ENCODE results near the gene TTC39A.
A peak's percentile ranks its signal among the peaks of the same experiment; 100 is the strongest.

TTC39A gene

DNA sequence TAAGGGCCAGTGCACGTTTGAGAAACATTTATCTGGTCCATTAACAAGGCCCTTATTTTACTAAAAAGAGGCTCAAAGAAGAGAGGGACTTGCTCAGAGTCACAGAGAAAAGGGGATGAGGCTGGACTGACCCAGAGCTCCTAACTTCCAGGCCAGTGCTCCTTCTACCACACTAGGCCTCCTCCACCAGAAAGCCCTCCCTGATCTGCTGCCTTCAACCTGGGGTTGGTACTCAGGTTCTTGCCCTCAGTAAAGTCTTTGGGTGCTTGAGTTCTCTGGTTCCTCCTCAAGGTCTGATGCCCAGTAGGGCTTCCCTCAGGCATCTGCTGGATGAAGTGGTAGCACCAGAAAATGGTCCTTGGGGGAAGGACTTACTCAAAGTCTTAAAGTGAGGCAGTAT lies 26.0 kb downstream of the TTC39A start:
- Histone ChIP-seq H2BK5ac (ENCODE audit: low read length) (no peak overlapping the region), H3K36me3 (replicated peaks in 1 of 2; ENCODE audit: control insufficient read depth in 2 of 2, insufficient read depth in 2 of 2, low read length in 2 of 2) (no peaks in the 10 kb centered on the region), H4K91ac (ENCODE audit: low read depth, low read length, poor library complexity) (no peak overlapping the region), H2BK120ac (ENCODE audit: low read depth, low read length) (no peak overlapping the region), H3K23ac (ENCODE audit: low read depth, low read length, poor library complexity) (no peak overlapping the region), H2BK12ac (ENCODE audit: low read length) (no peak overlapping the region), H3K27me3 (ENCODE audit: control insufficient read depth in 3 of 3, insufficient read depth in 3 of 3, low read depth in 1 of 3, low read length in 3 of 3) (peaks cover 0 to 18% (median 0%) of the 10 kb centered on the region in 3 experiments), H3K4me1 (ENCODE audit: control insufficient read depth in 2 of 2, insufficient read depth in 1 of 2, low read depth in 1 of 2, low read length in 2 of 2) (peaks cover 4 to 8% of the 10 kb centered on the region in 2 donors), H2BK15ac (ENCODE audit: low read length) (no peak overlapping the region), H4K8ac (ENCODE audit: low read depth, low read length) (no peak overlapping the region), H2AK5ac (ENCODE audit: low read depth, low read length) (no peak overlapping the region), H3K18ac (ENCODE audit: low read length) (no peak overlapping the region), H3K27ac (replicated peaks; ENCODE audit: low read length) (no peak overlapping the region), H3K4me2 (ENCODE audit: insufficient read depth, low read length, poor library complexity, severe bottlenecking) (no peak overlapping the region), H3K79me1 (ENCODE audit: low read depth, low read length) (no peaks in the 10 kb centered on the region), H3K9ac (ENCODE audit: low read depth, low read length, poor library complexity) (no peak overlapping the region), H3K4ac (ENCODE audit: low read length) (no peak overlapping the region), H2AFZ (ENCODE audit: low read length) (no peak overlapping the region), H3K14ac (ENCODE audit: low read length) (no peak overlapping the region), H3K4me3 (ENCODE audit: low read length in 2 of 2) (no peak overlapping the region), H3K9me3 (replicated peaks in 1 of 2; ENCODE audit: control insufficient read depth in 2 of 2, insufficient read depth in 1 of 2, low read depth in 1 of 2, low read length in 2 of 2) (no peaks in the 10 kb centered on the region)
- WGBS, 2 donors (ENCODE audit: extremely low coverage in 2 of 2, insufficient read length in 2 of 2, insufficient replicate concordance in 1 of 2) = no CpG with 5 or more reads among the region's 1 CpG
- no peak for DNase-seq (ENCODE audit: low spot score)

DNA sequence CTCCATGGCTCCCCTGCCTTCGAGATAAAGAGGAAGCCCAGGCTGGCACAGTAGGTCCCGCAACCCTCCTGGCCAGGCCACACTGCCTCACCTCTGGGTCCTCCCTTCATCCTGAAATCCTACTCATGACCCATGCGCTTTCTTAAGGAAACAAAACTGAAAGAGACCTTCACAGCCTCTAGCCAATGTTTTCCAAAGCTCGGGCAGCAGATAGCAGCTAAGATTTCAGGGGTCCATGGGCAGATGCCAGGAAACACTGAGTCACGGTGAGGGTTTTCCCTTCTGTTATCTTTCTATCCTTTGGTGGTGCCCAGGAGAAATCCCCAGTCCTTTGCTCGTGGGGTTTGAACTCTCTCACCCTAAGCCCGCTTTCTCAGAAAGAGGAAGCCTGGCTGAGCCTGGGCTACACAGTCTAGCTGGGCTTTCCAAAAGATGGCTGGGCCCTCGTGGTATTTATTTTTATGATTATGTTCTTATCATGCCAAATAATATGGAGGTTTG lies 26.6 kb downstream of the TTC39A start:
- Histone ChIP-seq H2BK12ac (ENCODE audit: low read length) (no peak overlapping the region), H3K14ac (ENCODE audit: low read length) (no peak overlapping the region), H3K23ac (ENCODE audit: low read depth, low read length, poor library complexity) (no peak overlapping the region), H2AFZ (ENCODE audit: low read length) (peak overlapping the region; percentile 26), H3K9ac (ENCODE audit: low read depth, low read length, poor library complexity) (no peak overlapping the region), H2AK5ac (ENCODE audit: low read depth, low read length) (no peak overlapping the region), H2BK120ac (ENCODE audit: low read depth, low read length) (no peak overlapping the region), H2BK5ac (ENCODE audit: low read length) (no peak overlapping the region), H3K18ac (ENCODE audit: low read length) (no peak overlapping the region), H3K9me3 (replicated peaks in 1 of 2; ENCODE audit: control insufficient read depth in 2 of 2, insufficient read depth in 1 of 2, low read depth in 1 of 2, low read length in 2 of 2) (peaks cover 0 to 2% of the 10 kb centered on the region in 2 donors), H3K79me1 (ENCODE audit: low read depth, low read length) (no peaks in the 10 kb centered on the region), H3K27me3 (ENCODE audit: control insufficient read depth in 3 of 3, insufficient read depth in 3 of 3, low read depth in 1 of 3, low read length in 3 of 3) (peaks cover 0 to 13% (median 0%) of the 10 kb centered on the region in 3 experiments), H3K4ac (ENCODE audit: low read length) (no peak overlapping the region), H3K27ac (replicated peaks; ENCODE audit: low read length) (no peak overlapping the region), H3K4me1 (ENCODE audit: control insufficient read depth in 2 of 2, insufficient read depth in 1 of 2, low read depth in 1 of 2, low read length in 2 of 2) (peaks cover 4 to 5% of the 10 kb centered on the region in 2 donors), H4K8ac (ENCODE audit: low read depth, low read length) (no peak overlapping the region), H4K91ac (ENCODE audit: low read depth, low read length, poor library complexity) (no peak overlapping the region), H3K4me3 (ENCODE audit: low read length in 2 of 2) (no peak overlapping the region), H2BK15ac (ENCODE audit: low read length) (no peak overlapping the region), H3K4me2 (ENCODE audit: insufficient read depth, low read length, poor library complexity, severe bottlenecking) (no peak overlapping the region), H3K36me3 (replicated peaks in 1 of 2; ENCODE audit: control insufficient read depth in 2 of 2, insufficient read depth in 2 of 2, low read length in 2 of 2) (no peaks in the 10 kb centered on the region)
- WGBS, 2 donors (ENCODE audit: extremely low coverage in 2 of 2, insufficient read length in 2 of 2, insufficient replicate concordance in 1 of 2) = no CpG with 5 or more reads among the region's 8 CpGs
- DNase-seq (ENCODE audit: low spot score) = no peak

DNA sequence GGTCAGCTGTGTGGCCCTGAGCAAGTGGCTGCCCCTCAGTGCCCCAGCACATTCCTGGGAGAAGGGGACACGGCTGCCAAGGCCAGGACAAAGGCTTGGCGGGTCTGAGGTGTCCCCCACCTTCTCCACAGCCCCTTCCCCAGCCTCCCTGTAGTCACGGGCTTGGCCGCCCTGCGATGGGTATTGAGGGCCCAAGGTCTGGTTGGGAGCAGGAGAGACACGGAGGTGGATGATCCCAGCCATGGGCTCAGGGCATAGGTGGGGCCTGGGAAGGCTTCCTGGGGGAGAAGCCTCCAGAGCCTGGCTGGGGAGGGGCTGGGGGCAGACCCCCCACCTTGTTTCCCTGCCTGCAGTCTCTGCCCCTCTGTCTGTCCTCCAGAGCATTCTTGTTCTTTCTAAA lies 27.0 kb downstream of the TTC39A start:
- Histone ChIP-seq H2BK120ac (ENCODE audit: low read depth, low read length) (no peak overlapping the region), H2BK5ac (ENCODE audit: low read length) (no peak overlapping the region), H3K27me3 (ENCODE audit: control insufficient read depth in 3 of 3, insufficient read depth in 3 of 3, low read depth in 1 of 3, low read length in 3 of 3) (peaks cover 0 to 10% (median 0%) of the 10 kb centered on the region in 3 experiments), H3K9ac (ENCODE audit: low read depth, low read length, poor library complexity) (peak overlapping the region; percentile 53), H2AFZ (ENCODE audit: low read length) (peak overlapping the region; percentile 26), H2BK15ac (ENCODE audit: low read length) (no peak overlapping the region), H3K4ac (ENCODE audit: low read length) (no peak overlapping the region), H2AK5ac (ENCODE audit: low read depth, low read length) (no peak overlapping the region), H4K8ac (ENCODE audit: low read depth, low read length) (no peak overlapping the region), H3K4me1 (ENCODE audit: control insufficient read depth in 2 of 2, insufficient read depth in 1 of 2, low read depth in 1 of 2, low read length in 2 of 2) (peaks cover 4 to 5% of the 10 kb centered on the region in 2 donors), H3K27ac (replicated peaks; ENCODE audit: low read length) (no peak overlapping the region), H3K14ac (ENCODE audit: low read length) (no peak overlapping the region), H3K23ac (ENCODE audit: low read depth, low read length, poor library complexity) (peak overlapping the region; percentile 21), H4K91ac (ENCODE audit: low read depth, low read length, poor library complexity) (peak overlapping the region; percentile 40), H3K36me3 (replicated peaks in 1 of 2; ENCODE audit: control insufficient read depth in 2 of 2, insufficient read depth in 2 of 2, low read length in 2 of 2) (no peaks in the 10 kb centered on the region), H3K4me2 (ENCODE audit: insufficient read depth, low read length, poor library complexity, severe bottlenecking) (no peak overlapping the region), H2BK12ac (ENCODE audit: low read length) (no peak overlapping the region), H3K9me3 (replicated peaks in 1 of 2; ENCODE audit: control insufficient read depth in 2 of 2, insufficient read depth in 1 of 2, low read depth in 1 of 2, low read length in 2 of 2) (peaks cover 0 to 2% of the 10 kb centered on the region in 2 donors), H3K4me3 (ENCODE audit: low read length in 2 of 2) (no peak overlapping the region), H3K79me1 (ENCODE audit: low read depth, low read length) (no peaks in the 10 kb centered on the region), H3K18ac (ENCODE audit: low read length) (peak overlapping the region; percentile 68)
- DNase-seq (ENCODE audit: low spot score) = no peak
- WGBS, 2 donors (ENCODE audit: extremely low coverage in 2 of 2, insufficient read length in 2 of 2, insufficient replicate concordance in 1 of 2) = no CpG with 5 or more reads among the region's 6 CpGs

DNA sequence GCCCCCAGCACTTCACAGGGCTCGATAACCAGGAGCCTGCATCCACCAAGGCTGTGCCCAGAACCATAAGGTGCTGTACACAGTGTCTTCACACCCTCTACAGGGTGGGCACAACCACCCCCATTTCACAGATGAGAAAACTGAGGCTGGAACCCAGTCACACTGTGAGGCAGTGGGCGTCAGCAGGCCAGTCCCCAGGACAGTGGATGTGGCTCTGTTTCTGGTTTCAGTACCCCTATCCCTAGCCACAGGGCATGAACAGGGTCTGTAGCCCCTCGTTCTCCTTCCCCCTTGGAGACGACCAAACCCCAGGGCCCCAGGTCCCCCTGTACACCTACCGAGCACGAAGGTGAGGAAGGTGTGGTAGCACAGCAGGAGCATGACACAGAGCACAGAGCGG lies 27.6 kb downstream of the TTC39A start:
- Histone ChIP-seq H4K91ac (ENCODE audit: low read depth, low read length, poor library complexity) (no peak overlapping the region), H3K36me3 (replicated peaks in 1 of 2; ENCODE audit: control insufficient read depth in 2 of 2, insufficient read depth in 2 of 2, low read length in 2 of 2) (no peaks in the 10 kb centered on the region)

More for the DNA sequence above, 27.6 kb downstream of the TTC39A start:
- no peak overlapping the region for H2AFZ ChIP-seq (ENCODE audit: low read length)
- no peak overlapping the region for H4K8ac ChIP-seq (ENCODE audit: low read depth, low read length)
- H3K79me1 ChIP-seq (ENCODE audit: low read depth, low read length) = no peaks in the 10 kb centered on the region
- no peak overlapping the region for H2BK12ac ChIP-seq (ENCODE audit: low read length)
- H3K27me3 ChIP-seq (ENCODE audit: control insufficient read depth in 3 of 3, insufficient read depth in 3 of 3, low read depth in 1 of 3, low read length in 3 of 3) = peaks cover 0 to 10% (median 0%) of the 10 kb centered on the region in 3 experiments
- peaks cover 4 to 5% of the 10 kb centered on the region in 2 donors for H3K4me1 ChIP-seq (ENCODE audit: control insufficient read depth in 2 of 2, insufficient read depth in 1 of 2, low read depth in 1 of 2, low read length in 2 of 2)
- H3K18ac ChIP-seq (ENCODE audit: low read length) = peak overlapping the region; percentile 1
- no peak for DNase-seq (ENCODE audit: low spot score)
- peak overlapping the region; percentile 21 for H3K23ac ChIP-seq (ENCODE audit: low read depth, low read length, poor library complexity)
- no peak overlapping the region for H2AK5ac ChIP-seq (ENCODE audit: low read depth, low read length)
- no peak overlapping the region for H3K27ac ChIP-seq (replicated peaks; ENCODE audit: low read length)
- no CpG with 5 or more reads among the region's 7 CpGs for WGBS, 2 donors (ENCODE audit: extremely low coverage in 2 of 2, insufficient read length in 2 of 2, insufficient replicate concordance in 1 of 2)
- H3K4ac ChIP-seq (ENCODE audit: low read length) = no peak overlapping the region
- H2BK15ac ChIP-seq (ENCODE audit: low read length) = no peak overlapping the region
- peak overlapping the region; percentile 53 for H3K9ac ChIP-seq (ENCODE audit: low read depth, low read length, poor library complexity)
- H3K14ac ChIP-seq (ENCODE audit: low read length) = no peak overlapping the region
- H3K4me3 ChIP-seq (ENCODE audit: low read length in 2 of 2) = no peak overlapping the region
- H3K4me2 ChIP-seq (ENCODE audit: insufficient read depth, low read length, poor library complexity, severe bottlenecking) = no peak overlapping the region
- no peak overlapping the region for H2BK5ac ChIP-seq (ENCODE audit: low read length)
- no peak overlapping the region for H2BK120ac ChIP-seq (ENCODE audit: low read depth, low read length)
- H3K9me3 ChIP-seq (replicated peaks in 1 of 2; ENCODE audit: control insufficient read depth in 2 of 2, insufficient read depth in 1 of 2, low read depth in 1 of 2, low read length in 2 of 2) = peaks cover 0 to 2% of the 10 kb centered on the region in 2 donors

Measured in neuronal stem cell (in vitro differentiated cells).